Astrocyte (in vitro differentiated cells and primary cell): ENCODE results near the gene FAM156B. TPM values are rescaled to one million over a fixed set of nuclear protein-coding genes. Genes with fewer than 3 reads are reported as not detected.
"Not testable (repeated sequence)": the region's sequence is repeated elsewhere in the genome, so short reads cannot be mapped to it uniquely, and the experiment has no call there.

ENCODE experiments used
- DNase-seq: peaks from one replicate; pipeline ENCODE4 v3.0.0-alpha.2; 2010; ENCODE audit warnings: low read depth
- FAIRE-seq: peaks from 2 replicates; lab custom pipeline; 2011; peaks lifted over from hg19 to GRCh38; lab: Jason Lieb, UNC
- H2AFZ ChIP-seq: 2 replicates; pipeline ENCODE4 v1.6.0; 2012; ENCODE audit warnings: low read depth, low read length, inconsistent platforms
- H3K27ac ChIP-seq: 2 replicates; pipeline ENCODE4 v1.5.1; 2011; ENCODE audit warnings: low read depth, low read length, inconsistent platforms
- H3K27me3 ChIP-seq: 2 replicates; pipeline ENCODE4 v1.6.0; 2011; ENCODE audit warnings: low read length, inconsistent platforms; ENCODE audit not compliant: insufficient read depth
- H3K36me3 ChIP-seq: 2 replicates; pipeline ENCODE4 v1.5.1; 2011; ENCODE audit warnings: low read length, inconsistent platforms; ENCODE audit not compliant: insufficient read depth
- H3K4me1 ChIP-seq: 2 replicates; pipeline ENCODE4 v1.5.1; 2011; ENCODE audit warnings: low read length, inconsistent platforms; ENCODE audit not compliant: insufficient read depth
- H3K4me2 ChIP-seq: 2 replicates; pipeline ENCODE4 v1.6.0; 2012; ENCODE audit warnings: low read length, inconsistent platforms
- H3K4me3 ChIP-seq: 2 replicates; pipeline ENCODE4 v1.5.1; 2011; ENCODE audit warnings: low read depth, mild to moderate bottlenecking, low read length, inconsistent platforms; ENCODE audit not compliant: insufficient read depth
- H3K79me2 ChIP-seq: 2 replicates; pipeline ENCODE4 v1.6.0; 2012; ENCODE audit warnings: mild to moderate bottlenecking, low read length, inconsistent platforms; ENCODE audit not compliant: insufficient read depth
- H3K9ac ChIP-seq: 2 replicates; pipeline ENCODE4 v1.6.0; 2012; ENCODE audit warnings: mild to moderate bottlenecking, low read length, inconsistent platforms
- H3K9me3 ChIP-seq: 2 replicates; pipeline ENCODE4 v1.5.1; 2012; ENCODE audit warnings: low read depth, mild to moderate bottlenecking, low read length, inconsistent platforms; ENCODE audit not compliant: insufficient read depth
- H4K20me1 ChIP-seq: 2 replicates; pipeline ENCODE4 v1.6.0; 2012; ENCODE audit warnings: low read length, inconsistent platforms; ENCODE audit not compliant: insufficient read depth
- H3K27ac Mint-ChIP-seq: one replicate; pipeline ENCODE4 v1.8.0; 2021; ENCODE audit warnings: mild to moderate bottlenecking, mixed read lengths; ENCODE audit not compliant: unreplicated experiment
- H3K27me3 Mint-ChIP-seq: one replicate; pipeline ENCODE4 v1.8.0; 2021; ENCODE audit warnings: low read depth, mixed read lengths; ENCODE audit not compliant: unreplicated experiment
- H3K36me3 Mint-ChIP-seq: one replicate; pipeline ENCODE4 v1.8.0; 2021; ENCODE audit warnings: low read depth, mixed read lengths; ENCODE audit not compliant: unreplicated experiment
- H3K4me1 Mint-ChIP-seq: one replicate; pipeline ENCODE4 v1.8.0; 2021; ENCODE audit warnings: low read depth, mixed read lengths; ENCODE audit not compliant: unreplicated experiment
- H3K4me3 Mint-ChIP-seq: one replicate; pipeline ENCODE4 v1.8.0; 2021; ENCODE audit warnings: mild to moderate bottlenecking, moderate library complexity, mixed read lengths; ENCODE audit not compliant: unreplicated experiment
- H3K9me3 Mint-ChIP-seq: one replicate; pipeline ENCODE4 v1.8.0; 2021; ENCODE audit warnings: mild to moderate bottlenecking, mixed read lengths; ENCODE audit not compliant: unreplicated experiment
- total RNA-seq: library from RNA; stranded (reverse); gene quantifications from 2 replicates; pipeline ENCODE4 v1.2.1, GENCODE V29; 2021

FAM156B gene
- total RNA-seq, 1 donor from 2014 or later, result 19.4 TPM

GRCh38 chrX:52947501-52947900, 50.4 kb downstream of the FAM156B start:
- not testable (repeated sequence) for H3K27me3 Mint-ChIP-seq, H3K27me3 ChIP-seq, H2AFZ ChIP-seq, DNase-seq, H3K9ac ChIP-seq, FAIRE-seq, H3K4me1 Mint-ChIP-seq, H4K20me1 ChIP-seq, H3K36me3 ChIP-seq, H3K9me3 Mint-ChIP-seq, H3K27ac ChIP-seq, H3K4me1 ChIP-seq, H3K79me2 ChIP-seq, H3K9me3 ChIP-seq, H3K4me2 ChIP-seq, H3K4me3 ChIP-seq, H3K4me3 Mint-ChIP-seq, H3K36me3 Mint-ChIP-seq, H3K27ac Mint-ChIP-seq

DNA sequence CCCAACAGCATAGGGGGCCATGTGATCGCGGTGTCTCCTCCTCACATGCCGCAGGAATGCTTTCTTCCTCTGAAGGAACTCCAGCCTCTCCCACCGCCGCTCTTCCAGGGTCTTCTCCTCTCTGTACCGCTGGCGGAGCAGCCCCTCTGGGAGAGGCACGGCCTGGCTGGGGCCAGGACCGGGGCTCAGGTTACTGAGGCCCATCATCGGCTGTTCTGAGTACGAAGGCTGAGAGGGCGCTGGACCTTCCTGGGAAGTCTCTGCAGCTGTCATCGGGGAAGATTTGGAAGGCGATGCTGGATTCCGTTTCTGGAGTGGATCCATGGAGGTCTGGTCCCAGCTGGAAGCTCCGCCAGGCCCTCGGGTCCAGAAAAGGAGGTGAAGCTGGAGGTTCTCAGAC, 51.1 kb downstream of the FAM156B start:
- not testable (repeated sequence) for H3K4me2 ChIP-seq, DNase-seq, H3K9me3 ChIP-seq, H3K4me1 Mint-ChIP-seq, H3K36me3 Mint-ChIP-seq, H3K36me3 ChIP-seq, H2AFZ ChIP-seq, H3K27me3 ChIP-seq, H3K4me1 ChIP-seq, H3K9me3 Mint-ChIP-seq, H3K4me3 ChIP-seq, H4K20me1 ChIP-seq, H3K27ac Mint-ChIP-seq, H3K9ac ChIP-seq, H3K4me3 Mint-ChIP-seq, H3K79me2 ChIP-seq, H3K27ac ChIP-seq, H3K27me3 Mint-ChIP-seq, FAIRE-seq

DNA sequence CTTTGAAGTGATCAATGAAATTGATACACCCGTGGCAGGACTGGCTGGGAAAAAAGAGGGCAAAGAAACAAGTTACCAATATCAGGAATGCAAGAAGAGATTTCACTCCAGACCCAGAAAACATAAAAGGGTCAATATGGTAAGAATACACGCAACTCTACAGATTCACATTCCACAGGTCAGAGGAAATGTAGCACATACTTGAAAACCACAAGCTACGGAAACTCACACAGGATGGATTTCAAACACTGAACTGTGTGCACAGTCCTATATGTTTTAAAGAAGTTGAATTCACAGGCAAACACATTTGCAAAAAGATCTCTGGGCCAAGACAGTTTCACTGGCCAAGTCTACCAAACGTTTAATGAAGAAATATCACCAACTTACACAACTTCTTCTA, 52.2 kb downstream of the FAM156B start:
- not testable (repeated sequence) for DNase-seq, H3K4me2 ChIP-seq, H3K4me1 ChIP-seq, H3K36me3 Mint-ChIP-seq, H3K27me3 Mint-ChIP-seq, H3K9ac ChIP-seq, H2AFZ ChIP-seq, H3K27me3 ChIP-seq, H3K4me3 ChIP-seq, H3K79me2 ChIP-seq, H3K9me3 ChIP-seq, H3K4me3 Mint-ChIP-seq, H3K27ac Mint-ChIP-seq, H3K4me1 Mint-ChIP-seq, H3K27ac ChIP-seq, FAIRE-seq, H4K20me1 ChIP-seq, H3K9me3 Mint-ChIP-seq, H3K36me3 ChIP-seq

DNA sequence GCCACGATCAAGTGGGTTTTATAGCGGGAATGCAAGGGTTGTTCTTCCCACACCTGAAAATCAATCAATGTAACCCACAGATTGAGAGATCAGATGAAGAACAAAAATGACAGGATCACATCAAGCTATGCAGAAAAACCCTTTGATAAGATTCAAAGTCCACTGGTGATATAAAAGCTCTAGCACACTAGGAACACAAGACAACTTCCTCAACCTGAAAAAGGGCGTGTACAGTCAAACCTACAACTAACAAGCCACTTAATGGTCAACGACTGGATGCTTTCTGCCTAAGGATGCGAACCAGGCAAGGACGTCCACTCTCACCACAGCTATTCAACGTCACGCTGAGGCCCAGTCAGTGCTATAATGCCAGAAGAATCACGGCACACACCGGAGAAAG, 52.8 kb downstream of the FAM156B start:
- not testable (repeated sequence) for H3K9me3 ChIP-seq, H3K27ac ChIP-seq, H3K36me3 Mint-ChIP-seq, H3K9me3 Mint-ChIP-seq, H3K27me3 ChIP-seq, H3K4me3 Mint-ChIP-seq, H3K4me1 Mint-ChIP-seq, H3K79me2 ChIP-seq, H3K36me3 ChIP-seq, H3K4me1 ChIP-seq, H3K9ac ChIP-seq, DNase-seq, H2AFZ ChIP-seq, H3K27ac Mint-ChIP-seq, H3K27me3 Mint-ChIP-seq, H4K20me1 ChIP-seq, H3K4me2 ChIP-seq, H3K4me3 ChIP-seq, FAIRE-seq

Other genes starting within 250 kb of the FAM156B start
- gene SSX7, start 242.4 kb upstream of the FAM156B start, total RNA-seq, result not detected in 2 replicates
- gene SSX2, start 190.2 kb upstream of the FAM156B start, total RNA-seq, result not detected in 2 replicates
- gene SSX2B, start 146.1 kb upstream of the FAM156B start, total RNA-seq, result not detected in 2 replicates
- not detected in 2 replicates for gene SPANXN5, start 99.9 kb upstream of the FAM156B start, total RNA-seq
- not detected in 2 replicates for gene XAGE5, start 86.0 kb upstream of the FAM156B start, total RNA-seq
- not detected in 2 replicates for gene XAGE3, start 29.2 kb upstream of the FAM156B start, total RNA-seq
- gene FAM156A, start 61.2 kb downstream of the FAM156B start, total RNA-seq, result 24.1 and 24.2 TPM in 2 replicates
- 8.1 and 8.2 TPM in 2 replicates for gene GPR173, start 151.5 kb downstream of the FAM156B start, total RNA-seq
- 30.7 and 31.5 TPM in 2 replicates for gene TSPYL2, start 185.0 kb downstream of the FAM156B start, total RNA-seq
- 5.9 and 6.8 TPM in 2 replicates for gene KANTR, start 196.8 kb downstream of the FAM156B start, total RNA-seq